Esophagus squamous epithelium (tissue), 5 donors: ENCODE measurements around the gene VGLL3. TPM values are rescaled to one million over a fixed set of nuclear protein-coding genes. Genes with fewer than 3 reads are reported as not detected.

Experiments
- DNase-seq: peaks from one replicate; lab custom pipeline; 2025; lab: John Stamatoyannopoulos, UW
- H3K27ac ChIP-seq, 4 donors: fragments of 200-600 bp; sonication (generic); one replicate each; pipeline ENCODE4 v1.5.1; 2016 to 2019; ENCODE audit warnings: mild to moderate bottlenecking in 1 of 4
- H3K27me3 ChIP-seq, 4 donors: fragments of 200-600 bp; sonication (generic); 1 replicate in 3 of 4; 2 replicates in 1 of 4; pipeline versions ENCODE4 v1.5.1 to v1.6.0; 2017 to 2021; ENCODE audit warnings: antibody characterized with exemption in 1 of 4
- H3K36me3 ChIP-seq, 3 donors: fragments of 200-600 bp; sonication (generic); one replicate each; pipeline ENCODE4 v1.5.1; 2016 to 2019
- H3K4me1 ChIP-seq, 3 donors: fragments of 200-600 bp; sonication (generic); one replicate each; pipeline ENCODE4 v1.5.1; 2017 to 2019
- H3K4me3 ChIP-seq, 4 donors: fragments of 200-600 bp; sonication (generic); 1 replicate in 3 of 4; 2 replicates in 1 of 4; pipeline ENCODE4 v1.5.1; 2016 to 2019; ENCODE audit warnings: mild to moderate bottlenecking in 2 of 4, moderate library complexity in 1 of 4
- H3K9me3 ChIP-seq, 3 donors: fragments of 200-600 bp; sonication (generic); one replicate each; pipeline ENCODE4 v1.5.1; 2016 to 2019
- POLR2A ChIP-seq, 4 donors: fragments of 450-650 bp; IDR thresholded peaks; one replicate each; pipeline ENCODE4 v1.6.1; 2017; ENCODE audit warnings: antibody characterized with exemption in 4 of 4, mild to moderate bottlenecking in 4 of 4, moderate library complexity in 3 of 4
- WGBS, 2 donors: methylation state at CpG; one replicate each; pipeline ENCODE4 v1.1.5; 2018; 5-methylcytosine and 5-hydroxymethylcytosine counted together
- intact Hi-C: fragments of 100-400 bp; cut with DNase I; formaldehyde crosslinking; loops from one replicate; pipeline ENCODE4 v1.15.0; 2022
- total RNA-seq, 4 donors: library from RNA; depleted of rRNA; stranded (reverse); fragments of >200 nt; gene quantifications; one replicate each; pipeline ENCODE4 v1.1.0, GENCODE V29; 2016
- TF ChIP-seq, protein P1 (sequence below), 6 experiments: fragments of 450-650 bp in 4 of 6; fragments of 200-600 bp in 2 of 6; sonication (generic) in 2 of 6; IDR thresholded peaks; one replicate each; pipeline ENCODE4 v1.5.1; 2016 to 2019; ENCODE audit warnings: antibody characterized with exemption in 6 of 6, mild to moderate bottlenecking in 4 of 6, moderate library complexity in 4 of 6
- donor health status: DM: yes; HTN: yes; CAD: no.

Gene VGLL3
- total RNA-seq, 4 donors from 2014 or later = 0.30 to 19.8 (median 4.1) TPM

- 77 to 88% methylated on average over 3 of the region's 3 CpGs for WGBS, 2 donors
- no peak overlapping the region for H3K27ac ChIP-seq
- TF ChIP-seq POLR2A (IDR thresholded peaks at IDR 0.05) = no peak
- TF ChIP-seq, protein P1, sequence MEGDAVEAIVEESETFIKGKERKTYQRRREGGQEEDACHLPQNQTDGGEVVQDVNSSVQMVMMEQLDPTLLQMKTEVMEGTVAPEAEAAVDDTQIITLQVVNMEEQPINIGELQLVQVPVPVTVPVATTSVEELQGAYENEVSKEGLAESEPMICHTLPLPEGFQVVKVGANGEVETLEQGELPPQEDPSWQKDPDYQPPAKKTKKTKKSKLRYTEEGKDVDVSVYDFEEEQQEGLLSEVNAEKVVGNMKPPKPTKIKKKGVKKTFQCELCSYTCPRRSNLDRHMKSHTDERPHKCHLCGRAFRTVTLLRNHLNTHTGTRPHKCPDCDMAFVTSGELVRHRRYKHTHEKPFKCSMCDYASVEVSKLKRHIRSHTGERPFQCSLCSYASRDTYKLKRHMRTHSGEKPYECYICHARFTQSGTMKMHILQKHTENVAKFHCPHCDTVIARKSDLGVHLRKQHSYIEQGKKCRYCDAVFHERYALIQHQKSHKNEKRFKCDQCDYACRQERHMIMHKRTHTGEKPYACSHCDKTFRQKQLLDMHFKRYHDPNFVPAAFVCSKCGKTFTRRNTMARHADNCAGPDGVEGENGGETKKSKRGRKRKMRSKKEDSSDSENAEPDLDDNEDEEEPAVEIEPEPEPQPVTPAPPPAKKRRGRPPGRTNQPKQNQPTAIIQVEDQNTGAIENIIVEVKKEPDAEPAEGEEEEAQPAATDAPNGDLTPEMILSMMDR (IDR thresholded peaks at IDR 0.05) = no peak
- H3K36me3 ChIP-seq = no peaks in the 10 kb centered on the region
- intact Hi-C loops = no loop called here
- H3K27me3 ChIP-seq = no peaks in the 10 kb centered on the region
- no peak overlapping the region for H3K4me3 ChIP-seq
- no peaks in the 10 kb centered on the region for H3K9me3 ChIP-seq
- H3K4me1 ChIP-seq = no peaks in the 10 kb centered on the region
- DNase-seq = no peak
Measured at GRCh38 chr3:86942206-86942605, 48.7 kb downstream of the VGLL3 start.

DNA sequence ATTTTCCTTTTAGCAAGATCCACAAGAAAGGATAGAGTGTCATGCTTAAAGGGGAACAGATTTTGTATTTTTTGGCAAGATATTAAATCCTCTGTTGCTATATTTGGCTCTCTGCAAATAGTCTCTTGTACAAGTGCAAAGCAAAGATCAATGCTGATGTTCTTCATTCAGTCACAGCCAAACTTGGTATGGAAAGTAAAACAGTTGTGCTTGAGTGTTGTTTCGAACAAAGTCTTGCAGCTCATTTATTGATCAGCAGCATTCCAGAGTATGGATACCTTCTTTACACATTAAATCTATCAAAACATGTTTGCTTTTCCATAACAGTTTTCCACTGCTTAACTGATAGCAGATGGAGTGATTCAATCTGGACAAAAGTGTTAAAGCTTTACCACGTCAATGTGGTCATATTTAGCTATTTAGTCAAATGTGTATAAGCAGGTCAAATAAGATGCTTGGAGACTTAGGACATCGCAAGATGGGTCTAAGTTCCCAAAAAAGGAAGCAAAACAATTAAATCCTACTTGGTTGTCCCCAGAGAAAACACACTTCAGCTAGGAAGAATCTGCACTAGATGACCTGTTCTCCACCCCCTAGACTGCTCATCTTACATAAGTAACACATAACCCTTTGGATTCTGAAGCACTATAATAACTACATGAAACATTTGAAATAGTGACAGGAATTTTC is 52.4 kb downstream of the VGLL3 start:
- intact Hi-C loops = no loop called here
- TF ChIP-seq POLR2A (IDR thresholded peaks at IDR 0.05) = no peak
- TF ChIP-seq, protein P1 (IDR thresholded peaks at IDR 0.05) = no peak
- no peaks in the 10 kb centered on the region for H3K9me3 ChIP-seq
- no peaks in the 10 kb centered on the region for H3K27me3 ChIP-seq
- WGBS, 2 donors = 62 to 73% methylated on average over 3 of the region's 3 CpGs
- no peak overlapping the region for H3K4me3 ChIP-seq
- no peaks in the 10 kb centered on the region for H3K4me1 ChIP-seq
- no peaks in the 10 kb centered on the region for H3K36me3 ChIP-seq
- H3K27ac ChIP-seq = peak overlapping the region in 1 of 4 donors; percentile 28
- DNase-seq = no peak

GRCh38 chr3:86937306-86937791 is 53.6 kb downstream of the VGLL3 start:
- TF ChIP-seq, protein P1 (IDR thresholded peaks at IDR 0.05) = no peak
- TF ChIP-seq POLR2A (IDR thresholded peaks at IDR 0.05) = no peak
- WGBS, 2 donors = 39 to 48% methylated on average over 5 to 6 of the region's 6 CpGs
- no peaks in the 10 kb centered on the region for H3K36me3 ChIP-seq
- H3K4me3 ChIP-seq = peak overlapping the region in 1 of 4 donors; percentile 1
- DNase-seq = no peak
- peak overlapping the region in 1 of 4 donors; percentile 52 for H3K27ac ChIP-seq
- intact Hi-C loops = no loop called here
- no peaks in the 10 kb centered on the region for H3K9me3 ChIP-seq
- H3K4me1 ChIP-seq = no peaks in the 10 kb centered on the region
- no peaks in the 10 kb centered on the region for H3K27me3 ChIP-seq

DNA sequence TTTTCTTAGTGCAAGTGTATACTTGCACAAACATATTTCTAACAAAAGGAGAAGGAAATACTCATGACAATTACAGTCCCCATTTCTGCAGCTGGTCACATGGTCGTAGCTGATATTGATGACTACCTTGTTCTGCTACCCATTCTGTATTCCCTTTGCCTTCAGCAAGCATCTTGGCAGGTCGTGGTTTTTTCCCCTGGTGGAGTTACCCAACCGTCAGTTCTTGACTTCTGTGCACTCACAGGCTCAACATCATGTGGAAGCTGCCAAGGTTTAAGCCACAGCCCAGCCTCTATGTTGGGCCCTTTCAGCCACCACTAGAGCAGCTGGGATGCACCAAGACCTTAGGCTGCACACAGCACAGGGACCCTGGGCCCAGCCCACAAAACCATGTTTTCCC is 56.1 kb downstream of the VGLL3 start:
- H3K36me3 ChIP-seq = no peaks in the 10 kb centered on the region
- DNase-seq = no peak
- intact Hi-C loops = no loop called here
- 44 to 51% methylated on average over 3 of the region's 3 CpGs for WGBS, 2 donors
- H3K9me3 ChIP-seq = no peaks in the 10 kb centered on the region
- no peaks in the 10 kb centered on the region for H3K27me3 ChIP-seq
- TF ChIP-seq, protein P1 (IDR thresholded peaks at IDR 0.05) = no peak
- no peak for TF ChIP-seq POLR2A (IDR thresholded peaks at IDR 0.05)
- H3K27ac ChIP-seq = no peak overlapping the region
- H3K4me3 ChIP-seq = no peak overlapping the region
- no peaks in the 10 kb centered on the region for H3K4me1 ChIP-seq

GRCh38 chr3:86930831-86931230 is 60.1 kb downstream of the VGLL3 start:
- no peak for DNase-seq
- intact Hi-C loops = no loop called here
- H3K36me3 ChIP-seq = no peaks in the 10 kb centered on the region
- H3K4me3 ChIP-seq = no peak overlapping the region
- TF ChIP-seq, protein P1 (IDR thresholded peaks at IDR 0.05) = no peak
- no peak for TF ChIP-seq POLR2A (IDR thresholded peaks at IDR 0.05)
- H3K27me3 ChIP-seq = no peaks in the 10 kb centered on the region
- WGBS, 2 donors = 68 to 72% methylated on average over 3 of the region's 3 CpGs
- no peak overlapping the region for H3K27ac ChIP-seq
- no peaks in the 10 kb centered on the region for H3K4me1 ChIP-seq
- no peaks in the 10 kb centered on the region for H3K9me3 ChIP-seq
